ENCODE results near the gene ASPM.
A peak's percentile ranks its signal among the peaks of the same experiment; 100 is the strongest.

ASPM gene

DNA sequence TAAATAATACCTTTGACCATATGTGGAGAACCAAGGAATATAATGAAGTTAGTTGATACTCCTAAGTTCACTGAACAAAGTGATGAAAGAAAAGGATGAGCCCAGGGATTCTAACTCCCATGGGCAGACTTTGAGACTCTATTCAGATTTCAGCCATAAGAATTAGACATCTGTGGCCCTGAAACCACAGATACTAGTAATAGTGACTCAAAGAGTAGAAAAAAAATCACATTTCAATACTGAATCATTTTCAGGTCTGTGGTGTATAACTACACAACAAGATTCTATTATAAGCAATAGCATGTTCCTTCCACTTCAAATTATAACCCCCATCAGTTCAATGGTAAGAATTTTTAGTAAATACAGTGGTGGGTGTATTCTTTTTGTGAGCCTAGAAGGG, 63.0 kb downstream of the ASPM start:
- no peak for DNase-seq (ENCODE audit: low read depth)

DNA sequence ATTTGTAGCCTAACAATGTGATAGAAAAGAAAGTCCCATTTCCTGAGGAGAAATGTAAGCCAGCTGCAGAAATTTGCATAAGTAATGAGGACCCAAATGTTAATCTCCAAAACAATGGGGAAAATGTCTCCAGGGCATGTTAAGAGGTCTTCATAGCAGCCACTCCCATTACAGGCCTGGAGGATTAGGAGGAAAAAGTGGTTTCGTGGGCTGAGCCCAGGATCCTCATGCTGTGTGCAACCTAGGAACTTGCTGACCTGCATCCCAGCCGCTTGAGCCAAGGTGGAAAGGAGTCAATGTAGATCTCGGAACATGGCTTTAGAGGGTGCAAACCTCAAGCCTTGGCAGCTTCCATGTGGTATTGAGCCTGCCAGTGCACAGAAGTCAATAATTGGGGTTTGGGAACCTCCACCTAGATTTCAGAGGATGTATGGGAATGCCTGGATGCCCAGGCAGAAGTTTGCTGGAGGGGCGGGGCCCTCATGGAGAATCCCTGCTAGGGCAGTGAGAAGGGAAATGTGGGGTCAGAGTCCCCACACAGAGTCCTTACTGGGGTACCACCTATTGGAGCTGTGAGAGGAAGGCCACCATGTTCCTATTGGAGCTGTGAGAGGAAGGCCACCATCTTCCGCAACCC, 65.2 kb downstream of the ASPM start:
- DNase-seq (ENCODE audit: low read depth), result no peak

DNA sequence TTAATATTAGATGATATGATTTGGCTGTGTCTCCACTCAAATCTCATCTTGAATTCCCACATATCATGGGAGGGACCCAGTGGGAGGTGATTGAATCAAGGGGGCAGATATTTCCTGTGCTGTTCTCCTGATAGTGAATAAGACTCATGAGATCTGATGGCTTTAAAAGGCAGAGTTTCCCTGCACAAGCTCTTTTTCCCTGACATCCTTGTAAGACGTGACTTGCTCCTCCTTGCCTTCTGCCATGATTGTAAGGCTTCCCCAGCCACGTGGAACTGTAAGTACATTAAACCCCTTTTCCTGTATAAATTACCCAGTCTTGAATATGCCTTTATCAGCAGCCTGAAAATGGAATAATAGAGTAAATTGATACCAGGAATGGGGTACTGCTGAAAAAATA, 66.1 kb downstream of the ASPM start:
- no peak for DNase-seq (ENCODE audit: low read depth)

DNA sequence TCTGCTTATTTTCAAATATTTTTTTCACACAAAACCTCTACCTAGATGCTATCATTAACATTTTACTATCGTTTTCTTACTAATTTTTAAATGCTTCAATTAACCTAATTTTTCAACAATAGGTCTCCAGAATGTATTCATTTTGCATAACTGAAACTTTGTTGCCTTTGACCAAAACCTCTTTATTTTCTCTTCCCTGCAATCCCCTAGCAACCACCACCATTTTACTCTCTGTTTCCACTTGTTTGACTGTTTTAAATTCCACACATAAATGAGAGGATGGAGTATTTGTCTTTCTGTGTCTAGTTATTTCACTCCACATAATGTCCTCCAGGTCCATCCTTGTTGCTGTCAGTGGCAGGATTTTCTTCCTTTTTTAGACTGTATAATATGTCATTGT, 69.9 kb downstream of the ASPM start:
- DNase-seq (ENCODE audit: low read depth), result no peak

DNA sequence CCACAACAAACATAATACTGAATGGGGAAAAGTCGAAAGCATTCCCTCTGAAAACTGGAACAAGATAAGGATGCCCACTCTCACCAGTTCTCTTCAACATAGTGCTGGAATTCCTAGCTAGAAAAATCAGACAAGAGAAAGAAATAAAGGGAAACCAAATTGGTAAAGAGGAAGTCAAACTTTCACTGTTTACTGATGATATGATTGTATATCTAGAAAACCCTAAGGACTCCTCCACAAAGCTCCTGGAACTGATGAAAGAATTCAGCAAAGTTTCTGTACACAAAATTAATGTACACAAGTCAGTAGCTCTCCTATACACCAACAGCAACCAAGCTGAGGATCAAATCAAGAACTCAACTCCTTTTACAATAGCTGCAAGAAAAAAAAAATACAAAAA, 72.5 kb downstream of the ASPM start:
- no peak for DNase-seq (ENCODE audit: low read depth)

DNA sequence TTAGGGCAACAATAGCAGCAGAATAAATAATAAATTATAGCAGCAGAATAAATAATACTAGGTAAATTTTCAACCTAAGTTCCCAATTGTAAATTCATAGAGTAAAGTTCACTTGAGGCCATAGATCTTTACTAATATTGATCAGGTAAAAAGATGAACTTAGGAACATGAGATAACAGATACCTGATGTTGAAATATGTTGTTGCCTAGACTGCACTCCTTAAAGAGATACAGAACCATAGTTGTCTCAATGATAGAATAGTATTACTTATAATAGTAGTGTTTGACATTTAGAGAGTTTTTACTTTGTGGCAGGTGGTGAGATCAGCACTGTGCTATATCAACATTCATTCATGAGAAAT, 79.0 kb downstream of the ASPM start:
- DNase-seq (ENCODE audit: low read depth), result no peak

DNA sequence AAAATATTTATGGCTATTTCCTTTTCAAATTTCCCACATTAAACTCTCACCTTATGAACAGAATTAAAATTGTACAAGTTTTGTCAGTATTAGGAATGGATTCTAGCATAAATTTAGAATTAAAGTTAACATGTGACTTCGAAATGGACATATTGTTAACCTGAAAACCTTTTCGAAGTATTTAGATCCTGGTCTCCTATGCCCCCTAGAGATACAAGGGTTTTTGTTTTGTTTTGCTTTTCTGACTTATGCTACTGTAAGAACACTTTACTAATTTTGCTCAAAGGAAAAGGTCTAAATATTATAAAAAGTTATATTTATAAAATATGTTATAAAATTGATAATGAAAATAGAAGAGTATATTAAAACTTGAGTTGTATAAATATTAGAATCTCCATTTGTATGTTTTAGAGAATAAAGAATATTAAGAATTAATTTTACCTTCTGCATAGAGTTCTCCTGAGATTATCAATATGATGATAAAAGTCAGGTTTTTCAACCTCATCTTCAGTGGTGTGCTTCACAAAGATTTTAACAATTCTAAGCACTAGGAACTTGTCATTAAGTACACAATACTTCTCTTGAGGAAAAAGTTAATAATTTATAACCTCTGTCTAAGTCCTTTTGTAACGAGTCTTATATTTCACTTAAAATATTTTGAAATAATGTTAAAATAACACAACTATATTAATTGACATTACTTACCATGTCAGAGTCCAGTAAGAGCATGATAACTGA, 79.6 kb downstream of the ASPM start, which contains the start of gene F13B:
Gene F13B, minus strand, starts transcription at position 542 of the 738 bp plus-strand sequence. Its CDS starts 37 bp downstream, at position 505.
- DNase-seq (ENCODE audit: low read depth), result no peak

DNA sequence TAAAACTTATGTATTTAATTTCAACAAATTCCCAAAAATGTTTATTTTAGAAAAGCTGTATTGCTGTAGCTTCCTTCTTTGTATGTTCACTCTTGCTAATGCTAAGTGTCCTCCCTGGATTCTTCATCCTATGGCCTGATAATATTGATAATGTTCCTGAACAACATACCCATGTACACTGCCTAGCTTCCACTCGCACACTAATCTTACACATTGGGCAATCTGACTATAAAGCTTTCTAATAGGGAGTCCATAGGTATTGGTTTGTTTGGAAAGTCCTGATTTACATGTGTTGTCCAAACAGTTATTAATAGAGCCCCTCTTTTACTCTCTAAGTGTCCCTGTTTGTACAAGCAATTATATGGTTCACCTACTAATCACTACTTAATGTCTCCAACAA, 80.2 kb downstream of the ASPM start:
- no peak for DNase-seq (ENCODE audit: low read depth)

DNA sequence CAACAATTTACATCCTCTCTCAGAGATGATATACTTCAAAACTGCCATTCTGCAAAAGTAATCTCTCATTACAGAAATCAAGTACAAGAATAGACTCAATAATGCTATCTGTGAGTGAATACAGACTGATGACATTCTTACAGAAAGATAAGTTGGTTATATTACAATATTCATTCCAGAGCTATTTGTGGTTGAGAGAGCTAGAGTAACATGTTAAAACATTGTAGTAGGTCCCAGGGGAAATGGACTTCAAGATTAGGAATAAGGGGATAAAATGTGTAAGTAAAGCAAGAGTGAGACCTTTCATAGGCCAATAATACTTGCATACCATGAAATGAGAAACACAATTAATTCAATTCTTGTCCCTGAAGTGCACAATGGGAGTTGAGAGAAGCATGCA, 80.9 kb downstream of the ASPM start:
- peak; percentile 19 for DNase-seq (ENCODE audit: low read depth)

DNA sequence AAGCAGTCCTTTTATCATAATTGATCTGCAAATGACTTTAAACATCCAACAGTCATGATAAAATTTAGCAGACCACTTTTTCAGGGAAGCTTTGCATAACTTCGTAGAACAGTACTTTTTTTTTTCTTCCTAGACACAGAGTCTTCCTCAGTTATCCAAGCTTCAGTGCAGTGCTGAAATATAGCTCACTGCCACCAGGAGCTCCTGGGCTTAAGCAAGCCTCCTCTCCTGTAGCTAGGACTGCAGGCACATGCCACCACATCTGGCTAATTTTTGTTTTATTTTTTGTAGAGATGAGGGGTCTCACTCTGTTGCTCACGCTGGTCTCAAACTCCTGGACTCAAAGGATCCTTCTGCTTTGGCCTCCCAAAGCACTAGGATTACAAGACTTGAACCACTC, 83.3 kb downstream of the ASPM start:
- DNase-seq (ENCODE audit: low read depth), result no peak

DNA sequence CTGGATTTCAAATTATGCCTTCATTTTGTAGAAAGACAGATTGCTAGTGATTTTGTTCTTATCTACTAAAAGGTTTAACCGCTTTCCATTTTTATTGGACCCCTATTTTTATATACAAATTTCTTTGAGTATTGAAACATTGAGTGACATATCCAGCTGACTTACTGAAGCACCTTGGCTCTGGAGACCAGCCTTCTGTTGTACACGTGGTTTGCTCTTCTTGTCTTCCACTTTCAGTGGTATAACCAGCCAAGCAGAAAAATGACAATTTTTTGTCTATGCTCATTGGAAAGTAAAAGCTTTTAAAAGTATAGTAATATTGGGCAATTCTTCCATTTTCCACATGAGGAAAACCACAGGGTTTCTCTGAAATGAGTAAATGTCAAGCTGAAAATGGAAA, 83.8 kb downstream of the ASPM start:
- no peak for DNase-seq (ENCODE audit: low read depth)

DNA sequence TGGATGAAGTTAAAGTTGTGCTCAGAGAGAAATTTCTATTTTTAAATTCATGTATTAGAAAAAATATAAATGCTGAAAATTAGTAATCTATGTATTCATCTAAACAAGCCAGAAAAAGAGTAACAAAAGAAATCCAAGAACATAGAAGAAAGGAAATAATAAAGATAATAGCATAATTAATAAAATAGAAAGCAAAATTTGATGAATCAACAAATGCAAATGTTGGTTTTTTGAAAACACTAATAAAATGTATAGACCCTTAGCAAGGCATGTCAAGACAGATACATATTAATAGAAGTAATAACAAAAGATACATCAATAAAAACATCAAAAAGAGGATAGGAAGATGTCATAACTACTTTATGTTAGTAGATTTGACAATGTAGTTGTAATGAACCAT, 97.4 kb downstream of the ASPM start:
- DNase-seq (ENCODE audit: low read depth), result no peak

DNA sequence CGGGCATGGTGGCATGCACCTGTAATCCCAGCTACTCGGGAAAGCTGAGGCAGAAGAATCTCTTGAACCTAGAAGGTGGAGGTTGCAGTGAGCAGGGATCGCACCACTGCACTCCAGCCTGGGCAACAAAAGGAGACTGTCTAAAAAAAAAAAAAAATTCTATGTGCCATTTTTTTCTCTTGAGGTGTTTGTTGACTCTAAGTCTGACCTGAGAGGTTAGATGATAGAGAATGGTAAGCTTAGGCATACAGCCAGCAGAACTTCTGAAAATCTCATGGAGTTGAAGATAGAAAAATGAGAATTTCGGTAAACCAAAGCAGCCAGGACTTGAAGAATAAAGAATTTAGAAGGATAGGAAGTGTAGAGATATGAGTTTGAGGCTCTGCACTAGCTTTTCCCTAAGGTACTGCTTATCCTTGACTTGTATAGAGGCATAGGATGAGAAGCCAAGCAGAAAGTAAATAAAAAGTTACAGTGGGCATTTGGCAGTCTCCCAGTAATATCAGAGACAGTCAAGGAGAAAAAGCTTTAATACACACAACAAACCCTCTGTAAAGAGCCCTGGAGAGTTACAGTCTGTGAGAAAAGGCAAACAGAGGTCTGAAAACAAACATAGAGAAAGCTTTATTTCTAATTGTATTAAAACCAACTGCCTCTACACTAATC, 103.7 kb downstream of the ASPM start:
- no peak for DNase-seq (ENCODE audit: low read depth)

DNA sequence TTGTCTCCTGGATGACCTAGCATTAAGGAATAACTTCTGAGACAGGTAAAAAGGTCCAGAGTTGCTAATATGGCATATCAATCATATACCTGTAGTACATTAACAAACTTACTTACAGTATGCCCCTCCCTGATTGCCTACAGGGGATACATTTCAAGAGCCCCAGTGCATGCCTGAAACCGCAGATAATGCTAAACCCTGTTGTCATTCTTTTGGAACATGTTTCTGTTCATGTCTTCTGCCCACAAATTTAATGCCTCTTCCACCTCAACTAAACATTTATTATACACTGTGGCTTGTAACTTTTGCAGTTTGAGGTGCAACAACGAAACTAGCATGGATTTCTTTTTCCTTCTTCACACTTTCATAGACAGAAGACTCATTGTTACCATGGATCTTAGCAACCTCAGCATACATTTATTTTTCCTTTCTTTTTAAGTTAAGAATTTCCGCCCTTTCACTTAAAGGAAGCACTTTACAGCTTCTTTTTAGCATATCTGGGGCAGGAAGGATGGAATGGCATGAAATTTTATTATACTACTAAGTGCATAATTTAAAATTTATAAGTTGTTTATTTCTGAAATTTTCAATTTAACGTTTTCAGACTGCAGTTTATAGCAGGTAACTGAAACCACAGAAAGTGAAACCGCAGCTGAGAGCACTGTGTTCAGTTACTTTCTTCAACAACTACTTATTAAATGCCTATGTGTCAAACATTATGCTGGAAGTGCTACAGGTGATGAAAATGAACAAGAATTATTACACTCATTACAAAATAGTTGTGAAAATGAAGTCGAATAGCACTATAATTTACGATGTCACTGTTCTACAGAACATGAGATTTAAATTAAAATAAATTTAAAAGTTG, 104.7 kb downstream of the ASPM start:
- DNase-seq (ENCODE audit: low read depth), result no peak

DNA sequence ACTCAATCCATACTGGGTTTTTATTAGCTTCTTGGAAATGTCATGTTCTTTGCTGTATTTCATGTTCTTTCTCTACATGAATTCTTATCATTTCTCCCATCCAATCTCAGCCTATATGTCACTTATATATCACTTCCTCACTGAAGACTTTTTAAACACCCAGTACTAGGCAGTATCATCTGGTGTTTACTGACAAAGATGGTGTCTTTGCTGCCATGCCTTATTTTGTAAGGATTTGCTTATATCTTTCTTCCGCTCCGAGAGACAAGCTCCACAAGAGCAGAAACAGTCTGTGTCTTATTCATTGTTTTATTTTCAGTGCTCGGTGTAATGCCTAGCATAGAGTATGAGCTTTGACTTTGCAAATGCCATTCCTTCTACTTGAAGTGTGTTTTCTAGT, 109.6 kb downstream of the ASPM start:
- no peak for DNase-seq (ENCODE audit: low read depth)

DNA sequence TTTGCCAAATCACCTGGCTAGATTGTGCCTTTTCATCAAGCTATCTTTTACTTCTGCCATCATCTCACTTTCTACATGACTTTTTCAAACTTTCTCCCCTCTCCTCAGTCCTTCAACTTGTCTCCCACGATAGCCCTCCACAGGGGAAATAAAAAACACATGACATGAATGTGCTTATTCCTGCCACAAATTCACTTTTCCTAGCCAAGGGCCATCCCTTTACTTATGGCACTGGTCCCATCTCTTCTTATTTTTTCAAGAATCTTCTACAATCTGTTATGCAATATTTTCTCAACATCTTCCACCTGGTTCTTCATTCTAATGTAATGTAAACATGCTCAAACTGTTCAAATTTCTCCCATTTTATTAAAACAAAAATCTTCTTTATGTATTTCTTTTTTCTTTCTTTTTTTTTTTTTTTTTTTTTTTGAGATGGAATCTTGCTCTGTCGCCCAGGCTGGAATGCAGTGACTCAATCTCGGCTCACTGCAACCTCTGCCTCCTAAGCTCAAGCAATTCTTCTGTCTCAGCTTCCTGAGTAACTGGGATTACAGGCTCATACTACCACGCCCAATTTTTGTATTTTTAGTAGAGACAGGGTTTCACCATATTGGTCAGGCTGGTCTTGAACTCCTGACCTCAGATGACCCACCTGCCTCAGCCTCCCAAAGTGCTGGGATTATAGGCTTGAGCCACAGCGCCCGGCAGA, 111.7 kb downstream of the ASPM start:
- peak; percentile 51 for DNase-seq (ENCODE audit: low read depth)
